22Rv1 (cell line): ENCODE results near the gene ULBP1.

Experiments used
- ZFX ChIP-seq: fragments of 450-650 bp; IDR thresholded peaks from 2 replicates; pipeline ENCODE4 v1.6.1; 2017; ENCODE audit warnings: antibody characterized with exemption, borderline replicate concordance
- TF ChIP-seq, protein P1 (sequence below): fragments of 450-650 bp; IDR thresholded peaks from 2 replicates; pipeline ENCODE4 v1.5.1; 2017; ENCODE audit warnings: mild to moderate bottlenecking

DNA sequence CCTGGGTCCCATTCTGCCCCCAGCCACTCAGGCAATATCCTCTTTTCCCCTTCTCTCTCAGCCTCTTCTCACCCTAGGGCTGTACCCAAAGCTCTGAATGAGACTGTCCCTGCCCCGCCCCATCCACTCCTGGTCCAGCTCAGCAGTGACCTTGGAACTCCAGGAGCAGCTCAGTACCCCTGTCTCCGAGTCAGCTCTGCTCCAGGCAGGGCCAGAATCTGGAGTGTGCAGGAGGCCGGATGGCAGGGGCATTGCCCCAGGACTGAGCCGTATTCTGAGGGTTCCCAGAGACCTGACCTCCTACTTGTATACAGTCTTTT, 38.9 kb upstream of the ULBP1 start:
- TF ChIP-seq, protein P1, sequence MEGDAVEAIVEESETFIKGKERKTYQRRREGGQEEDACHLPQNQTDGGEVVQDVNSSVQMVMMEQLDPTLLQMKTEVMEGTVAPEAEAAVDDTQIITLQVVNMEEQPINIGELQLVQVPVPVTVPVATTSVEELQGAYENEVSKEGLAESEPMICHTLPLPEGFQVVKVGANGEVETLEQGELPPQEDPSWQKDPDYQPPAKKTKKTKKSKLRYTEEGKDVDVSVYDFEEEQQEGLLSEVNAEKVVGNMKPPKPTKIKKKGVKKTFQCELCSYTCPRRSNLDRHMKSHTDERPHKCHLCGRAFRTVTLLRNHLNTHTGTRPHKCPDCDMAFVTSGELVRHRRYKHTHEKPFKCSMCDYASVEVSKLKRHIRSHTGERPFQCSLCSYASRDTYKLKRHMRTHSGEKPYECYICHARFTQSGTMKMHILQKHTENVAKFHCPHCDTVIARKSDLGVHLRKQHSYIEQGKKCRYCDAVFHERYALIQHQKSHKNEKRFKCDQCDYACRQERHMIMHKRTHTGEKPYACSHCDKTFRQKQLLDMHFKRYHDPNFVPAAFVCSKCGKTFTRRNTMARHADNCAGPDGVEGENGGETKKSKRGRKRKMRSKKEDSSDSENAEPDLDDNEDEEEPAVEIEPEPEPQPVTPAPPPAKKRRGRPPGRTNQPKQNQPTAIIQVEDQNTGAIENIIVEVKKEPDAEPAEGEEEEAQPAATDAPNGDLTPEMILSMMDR: no peak
- no peak for TF ChIP-seq ZFX
